ACHN (cell line): ENCODE results near the gene EFNA5.

Experiments used
- DNase-seq: peaks from one replicate; pipeline ENCODE4 v3.0.0-alpha.2; 2015
- in situ Hi-C: cut with HindIII; loops from 2 replicates; pipeline ENCODE4 v1.10.0; 2017; ENCODE audit warnings: low sequenced_read_pairs, low pct_ligation_motif_present, low pct_unique_long_range_greater_than_20kb

The EFNA5 gene

DNA sequence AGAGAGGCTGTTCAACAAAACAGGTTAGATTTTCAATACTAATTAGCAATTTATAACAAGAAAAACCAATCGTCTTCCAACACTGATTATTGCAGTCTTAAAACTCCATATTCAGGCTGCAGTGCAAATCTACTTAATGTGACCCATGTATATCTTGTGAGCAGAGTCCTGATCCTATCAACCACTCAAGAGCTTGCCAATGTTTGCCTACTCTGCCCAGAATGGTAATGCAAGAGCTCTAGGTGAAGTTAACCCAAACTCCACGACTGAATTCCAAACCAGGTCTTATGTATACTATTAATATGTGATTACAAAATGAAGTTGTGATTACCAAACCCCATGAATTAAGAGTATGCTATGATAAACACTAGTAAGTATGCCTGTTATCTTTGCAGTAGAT, 17.1 kb downstream of the EFNA5 start:
- in situ Hi-C loops = no loop called here
- no peak for DNase-seq

DNA sequence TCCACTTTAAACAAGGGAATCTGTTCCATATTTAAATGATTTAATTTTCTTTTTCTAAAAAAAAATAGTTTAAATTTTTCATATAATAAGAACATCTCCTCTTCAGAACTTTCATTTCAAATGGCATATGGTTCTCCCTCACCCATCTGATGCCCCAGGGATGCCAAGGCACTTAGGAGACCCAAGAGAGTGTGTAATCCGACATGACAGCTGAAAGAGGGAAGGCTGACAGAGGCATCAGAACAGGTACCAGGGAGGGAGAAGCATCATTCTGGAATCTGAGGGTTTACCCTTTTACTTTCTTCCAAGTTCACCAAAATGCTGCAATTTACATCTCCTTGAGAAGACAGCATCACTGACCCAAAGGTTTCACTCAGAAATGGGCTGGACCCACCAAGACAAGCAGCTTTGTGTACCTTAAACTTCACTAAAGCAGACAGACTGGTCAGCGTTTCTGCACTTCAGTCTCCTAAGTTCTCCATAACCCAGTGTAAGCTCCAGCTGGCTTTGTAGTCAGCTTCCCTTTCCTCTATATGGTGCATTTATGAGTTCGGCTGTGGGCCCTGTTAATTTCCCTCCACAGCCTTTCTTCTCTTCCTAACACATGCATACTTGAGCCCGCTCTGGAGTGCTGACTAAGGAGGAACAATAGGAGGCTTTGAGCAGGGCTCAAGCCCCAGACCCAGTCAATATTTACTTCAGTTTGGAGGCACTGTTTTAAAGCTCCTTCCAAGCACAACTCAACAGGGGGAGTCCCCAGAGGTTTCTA, 17.7 kb downstream of the EFNA5 start:
- in situ Hi-C loops = no loop called here
- no peak for DNase-seq

DNA sequence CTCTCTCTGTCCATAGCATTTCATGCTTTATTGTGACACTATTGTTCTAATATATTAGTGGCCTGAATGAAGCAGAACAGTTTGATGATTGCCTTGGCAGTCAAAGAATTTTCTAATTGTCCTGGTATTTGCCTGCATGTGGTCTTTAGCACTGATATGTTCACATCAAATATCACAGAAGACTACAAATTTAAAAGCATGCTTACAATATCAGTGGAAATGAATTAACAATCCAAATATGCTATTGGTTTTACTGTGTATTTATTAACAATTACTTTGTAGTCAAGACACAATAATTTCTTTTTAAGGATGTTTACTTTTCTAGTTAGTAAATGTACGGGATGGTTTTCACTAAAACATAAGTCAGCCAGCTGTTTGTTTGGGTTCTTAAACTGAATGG, 18.3 kb downstream of the EFNA5 start:
- no peak for DNase-seq
- in situ Hi-C loops = no loop called here

DNA sequence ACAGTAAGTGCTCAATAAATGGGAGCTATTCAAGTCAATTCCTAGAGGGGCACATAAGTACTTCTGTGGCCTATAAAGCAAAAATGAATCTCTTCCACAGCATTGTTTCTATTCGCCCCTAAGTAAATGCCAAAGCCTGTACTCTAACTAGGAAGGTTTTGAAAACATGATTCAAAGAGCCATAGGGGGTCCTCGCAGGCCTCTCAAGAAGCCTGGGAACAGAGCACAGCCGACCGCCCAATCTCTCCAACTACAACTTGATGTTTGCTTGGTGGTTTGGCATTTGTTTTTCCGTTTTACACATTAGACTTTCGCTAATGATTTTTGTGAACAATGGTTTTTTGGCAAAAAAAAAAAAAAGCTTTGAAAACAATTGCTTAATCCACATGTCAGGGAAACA, 19.4 kb downstream of the EFNA5 start:
- DNase-seq = no peak
- in situ Hi-C loops = no loop called here

DNA sequence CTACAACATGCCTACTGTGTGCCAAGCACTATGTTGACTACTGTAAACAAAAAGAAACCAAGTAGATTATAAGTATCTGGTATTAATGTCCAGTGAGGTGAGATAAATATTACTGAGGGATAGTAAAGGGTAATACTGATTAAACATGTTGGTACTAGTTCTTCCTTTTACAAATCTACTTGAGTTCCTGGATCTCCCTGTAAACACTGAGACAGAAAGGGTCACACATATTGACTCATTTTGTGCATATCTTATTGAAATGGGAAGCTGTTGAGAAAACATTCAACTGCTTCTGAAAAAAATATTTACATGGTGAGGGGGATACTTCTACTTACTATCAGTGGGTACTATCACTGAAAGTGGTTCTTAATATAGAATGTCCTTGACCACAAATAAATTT, 24.3 kb downstream of the EFNA5 start:
- in situ Hi-C loops = no loop called here

DNA sequence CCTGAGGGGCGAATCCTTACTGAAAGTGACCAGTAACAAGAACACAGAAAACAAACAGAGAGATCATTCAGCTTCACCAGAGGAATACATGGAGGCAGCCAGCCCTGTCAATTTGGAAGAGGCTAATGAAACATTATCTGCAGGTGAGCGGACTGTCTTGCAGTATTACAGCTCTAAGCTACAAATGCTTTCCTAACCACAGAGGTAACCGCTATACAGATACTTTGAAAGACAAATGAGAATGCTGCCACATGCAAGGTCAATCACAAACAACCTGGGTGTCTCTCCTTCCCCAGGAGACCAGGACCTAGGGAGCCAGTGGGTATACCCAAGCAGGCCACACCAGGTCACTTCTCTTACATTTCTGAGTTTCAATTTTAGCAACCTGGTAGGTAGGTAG, 30.2 kb downstream of the EFNA5 start:
- no peak for DNase-seq
- in situ Hi-C loops = no loop called here

More for the DNA sequence above, 24.3 kb downstream of the EFNA5 start:
- DNase-seq = no peak

DNA sequence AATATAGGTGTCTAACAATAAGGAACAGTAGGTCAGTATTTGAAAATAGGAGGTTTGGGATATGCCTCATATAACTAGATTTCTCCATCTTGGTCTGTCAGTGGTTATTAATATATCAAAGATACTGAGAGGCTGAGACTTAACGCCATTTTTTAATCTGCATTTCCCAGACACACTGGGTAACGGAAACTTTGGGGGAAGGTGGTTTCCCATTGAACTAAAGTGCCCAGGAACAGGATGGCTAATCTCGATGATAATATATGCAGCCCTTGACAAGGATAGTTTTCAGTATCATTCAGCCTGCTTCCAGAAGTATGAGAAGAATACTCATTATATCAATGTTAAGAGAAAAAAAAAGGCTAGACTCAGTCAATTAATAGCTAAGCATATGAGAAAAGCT, 30.7 kb downstream of the EFNA5 start:
- in situ Hi-C loops = no loop called here
- no peak for DNase-seq

DNA sequence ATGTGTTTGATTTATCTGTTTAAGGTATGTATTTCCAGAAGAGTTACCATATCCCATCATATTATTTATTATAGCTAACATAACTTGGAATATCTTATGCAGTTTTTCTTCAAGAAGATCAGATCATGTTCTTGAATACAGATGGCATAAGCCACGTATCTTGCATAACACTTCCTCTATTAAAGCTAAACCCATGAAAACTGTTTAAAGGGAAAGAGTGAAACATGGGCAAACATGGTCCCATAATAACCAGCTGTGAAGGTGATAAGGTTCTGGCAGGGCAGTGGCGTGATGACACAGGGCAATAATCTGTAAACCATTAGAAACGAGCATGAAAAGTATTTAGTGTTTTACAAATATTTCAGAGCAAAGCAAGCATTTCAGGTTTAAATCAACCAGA, 34.2 kb downstream of the EFNA5 start:
- in situ Hi-C loops = no loop called here
- no peak for DNase-seq

DNA sequence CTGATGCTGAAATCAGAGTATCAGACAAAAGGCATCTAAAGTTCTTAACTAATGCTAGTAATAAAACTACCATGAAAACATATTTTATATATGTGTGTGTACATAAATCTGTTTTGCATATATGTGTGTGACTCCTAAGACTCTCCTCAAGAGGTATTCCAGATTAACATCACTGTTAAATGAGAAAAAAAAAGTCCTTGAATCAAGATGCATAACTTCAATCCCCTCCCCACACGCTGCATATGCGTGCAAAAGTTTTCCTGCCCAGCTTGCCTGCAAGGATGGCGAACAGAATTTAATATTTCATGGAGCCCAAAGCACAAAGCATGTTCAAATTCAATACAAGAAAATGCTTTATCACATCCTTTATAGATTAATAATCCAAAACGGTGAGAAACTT, 34.7 kb downstream of the EFNA5 start:
- in situ Hi-C loops = no loop called here
- DNase-seq = no peak

DNA sequence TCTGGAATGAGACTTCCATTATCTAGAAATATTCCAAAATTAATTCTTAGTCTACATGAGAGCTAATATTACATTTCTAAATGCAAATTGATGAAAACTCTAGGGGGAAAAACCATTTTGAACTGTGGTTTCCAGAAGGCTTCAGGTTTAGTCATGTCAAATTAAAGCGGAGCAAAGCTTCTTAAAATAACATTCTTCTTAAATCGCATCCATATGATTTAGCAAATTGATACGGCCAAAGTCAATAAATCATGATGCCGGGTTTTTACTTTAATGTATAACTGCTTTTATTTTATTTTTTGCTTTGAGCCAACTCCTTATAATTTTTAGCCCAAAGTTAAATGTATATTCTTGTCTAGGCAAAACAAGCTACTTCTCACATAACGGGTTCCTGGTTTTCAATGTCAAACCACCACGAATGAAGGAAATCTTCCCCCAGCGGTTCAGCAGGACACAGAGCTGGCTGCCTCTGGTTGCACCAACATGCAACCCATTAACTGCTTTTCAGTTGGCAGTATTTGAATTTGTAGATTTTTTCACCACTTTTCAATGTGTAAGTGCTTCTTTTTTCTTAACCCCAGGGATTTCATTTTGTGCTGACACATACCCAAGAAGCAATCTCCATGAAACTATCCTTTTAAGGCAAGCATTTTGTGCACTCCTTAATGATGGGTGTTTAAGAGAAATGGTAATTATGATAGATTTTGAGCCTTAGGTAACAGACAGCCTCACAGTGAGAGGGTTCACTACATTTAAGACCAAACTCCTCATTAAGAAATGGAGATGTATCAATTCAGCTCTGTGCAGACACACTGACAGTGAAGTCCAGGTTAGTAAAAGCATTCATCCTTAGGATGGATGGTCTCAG, 35.5 kb downstream of the EFNA5 start:
- no peak for DNase-seq
- in situ Hi-C loops = no loop called here

DNA sequence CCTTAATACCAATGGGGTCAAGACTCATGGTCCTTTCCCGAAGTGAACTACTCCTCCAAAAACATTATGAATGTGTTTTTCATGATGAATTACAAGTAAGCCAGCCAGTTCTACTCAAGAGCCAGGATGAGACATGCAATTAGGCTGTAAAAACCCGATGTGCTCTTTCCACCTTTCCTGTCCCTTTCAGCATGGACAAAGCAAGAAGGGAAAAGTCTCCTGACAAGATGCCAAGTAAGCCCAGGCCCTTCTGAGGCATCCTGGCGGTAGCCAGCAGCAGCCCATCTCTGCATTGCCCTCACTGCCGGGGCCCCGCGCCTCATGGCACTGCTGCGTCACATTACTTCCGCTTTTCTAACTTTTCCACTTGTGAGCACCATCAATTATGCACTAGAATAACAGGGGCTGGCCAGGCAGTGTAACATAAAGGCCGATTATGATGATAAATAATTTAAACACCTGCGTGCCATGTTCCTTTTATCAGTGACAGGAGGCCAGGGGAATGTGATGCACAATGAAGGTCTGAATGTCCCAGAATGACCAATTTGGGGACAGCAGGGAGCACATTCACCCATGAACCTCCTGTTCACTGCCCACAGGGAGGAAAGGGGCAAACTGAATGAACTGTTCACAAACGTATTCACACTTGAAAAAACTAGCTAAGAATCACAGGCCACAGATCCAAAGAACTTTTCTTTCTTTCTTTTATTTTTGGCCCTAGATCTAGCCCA, 37.4 kb downstream of the EFNA5 start:
- DNase-seq = no peak
- in situ Hi-C loops = no loop called here

DNA sequence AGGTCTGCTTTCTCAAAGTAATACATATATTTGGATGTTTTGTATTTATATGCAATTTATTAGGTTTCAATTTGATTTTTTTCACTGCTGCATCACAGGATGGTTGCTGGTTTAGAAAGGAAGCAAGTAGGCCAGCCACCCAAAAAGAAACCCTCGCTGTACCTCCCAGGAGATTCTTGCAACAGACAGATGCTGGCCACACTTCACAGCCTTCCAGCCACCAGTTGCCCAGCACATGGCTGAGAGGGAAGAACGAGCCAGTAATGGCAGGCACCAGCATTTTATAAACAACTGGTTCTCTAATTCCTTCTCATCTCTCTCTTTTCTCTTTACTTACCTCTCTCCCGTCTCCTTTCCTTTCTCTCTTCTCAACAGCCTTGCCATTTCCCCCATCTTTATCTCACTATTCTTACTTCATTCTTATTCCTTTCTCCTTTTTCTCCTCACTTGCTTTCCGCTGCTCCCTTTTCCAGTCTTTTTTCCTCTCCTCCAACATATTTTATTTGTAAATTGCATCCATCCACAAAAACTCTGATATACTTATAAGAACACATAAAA, 38.9 kb downstream of the EFNA5 start:
- in situ Hi-C loops = no loop called here

DNA sequence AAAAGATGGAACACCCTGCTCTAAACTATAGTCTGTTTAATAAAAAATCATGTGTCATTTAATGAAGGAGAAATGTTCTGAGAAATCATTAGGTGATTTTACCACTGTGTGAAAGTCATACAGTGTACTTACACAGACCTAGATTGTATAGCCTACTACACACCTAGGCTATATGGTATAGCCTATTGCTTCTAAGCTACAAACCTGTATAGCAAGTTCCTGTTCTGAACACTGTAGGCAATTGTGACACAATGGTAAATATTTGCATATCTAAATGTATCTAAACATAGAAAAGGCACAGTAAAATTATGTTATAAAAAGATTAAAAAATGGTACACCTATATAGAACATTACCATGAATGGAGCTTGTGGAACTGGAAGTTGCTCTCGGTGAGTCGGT, 40.6 kb downstream of the EFNA5 start:
- DNase-seq = no peak
- in situ Hi-C loops = no loop called here

More for the DNA sequence above, 38.9 kb downstream of the EFNA5 start:
- DNase-seq = no peak

DNA sequence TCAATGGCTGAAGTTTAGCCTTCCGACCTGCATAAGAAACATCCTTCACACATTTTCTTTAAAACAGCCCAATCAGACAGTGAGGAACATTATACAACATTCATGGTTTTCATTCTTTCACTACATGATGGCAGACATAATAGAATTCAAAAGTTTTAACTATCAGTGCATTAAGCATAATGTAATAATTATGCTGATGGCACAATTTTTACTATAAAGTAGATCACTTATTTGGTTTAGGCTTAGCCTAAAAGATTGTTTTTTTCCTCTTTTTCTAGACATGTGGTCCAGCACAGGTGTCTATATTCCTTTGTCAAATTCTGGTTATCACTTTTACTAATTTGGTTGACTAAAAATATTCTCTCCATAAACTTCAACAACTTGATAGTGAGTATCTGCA, 46.5 kb downstream of the EFNA5 start:
- in situ Hi-C loops = no loop called here
- no peak for DNase-seq

DNA sequence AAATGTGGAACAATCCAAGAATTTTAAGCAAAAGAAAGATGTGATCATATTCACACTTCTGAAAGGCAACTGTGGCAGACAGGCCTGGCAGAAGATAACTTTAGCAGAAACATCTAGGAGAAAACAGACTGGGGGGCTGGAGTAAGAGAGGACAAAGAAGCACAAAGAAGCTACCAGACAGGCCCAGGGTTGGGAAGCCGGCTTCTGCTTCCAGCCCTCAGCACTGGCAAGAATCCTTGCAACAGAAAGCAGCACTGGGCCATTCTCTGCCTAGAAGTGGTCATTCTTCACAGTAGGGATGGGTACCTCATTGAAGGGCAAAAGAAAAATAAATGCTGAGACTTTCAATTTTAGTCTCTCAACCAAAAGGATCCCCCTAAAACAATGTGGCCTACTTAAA, 49.6 kb downstream of the EFNA5 start:
- DNase-seq = no peak
- in situ Hi-C loops = no loop called here

DNA sequence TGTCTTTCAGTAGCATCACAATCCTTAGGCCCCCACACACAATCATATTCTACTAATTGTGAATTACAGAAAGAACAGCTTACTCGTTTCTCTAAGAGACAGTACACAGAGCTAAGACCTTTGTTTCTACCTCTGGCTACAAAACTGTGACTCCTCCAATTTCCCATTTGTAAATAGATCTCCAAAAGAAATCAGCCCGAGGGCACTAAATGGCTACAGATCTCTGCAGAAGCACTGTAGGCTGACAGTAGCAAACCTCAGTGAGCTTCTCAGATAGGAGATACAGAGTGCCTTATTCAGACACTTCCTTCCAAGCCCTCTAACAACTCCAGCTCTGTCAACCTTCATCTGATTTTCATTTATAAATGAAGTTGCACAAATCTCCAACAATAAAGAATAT, 51.0 kb downstream of the EFNA5 start:
- no peak for DNase-seq
- in situ Hi-C loops = no loop called here

DNA sequence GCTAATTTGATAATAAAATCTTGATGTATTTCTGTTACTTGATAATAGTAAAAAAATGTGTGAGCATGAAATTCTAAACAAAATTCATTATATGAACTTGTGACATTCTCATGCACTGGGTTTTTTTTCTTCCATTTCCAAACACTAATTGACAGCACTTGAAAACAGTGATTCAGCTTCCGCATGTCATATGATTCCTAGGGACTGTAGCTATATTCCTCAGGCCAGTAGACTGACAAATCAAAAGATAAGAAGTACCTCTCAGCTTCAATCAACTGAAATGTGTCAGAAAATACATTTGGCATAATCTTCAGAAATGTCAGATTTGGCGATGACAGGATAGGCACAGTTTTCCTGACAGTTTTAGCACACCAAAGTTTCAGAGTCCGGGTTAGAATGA, 52.5 kb downstream of the EFNA5 start:
- no peak for DNase-seq
- in situ Hi-C loops = no loop called here

DNA sequence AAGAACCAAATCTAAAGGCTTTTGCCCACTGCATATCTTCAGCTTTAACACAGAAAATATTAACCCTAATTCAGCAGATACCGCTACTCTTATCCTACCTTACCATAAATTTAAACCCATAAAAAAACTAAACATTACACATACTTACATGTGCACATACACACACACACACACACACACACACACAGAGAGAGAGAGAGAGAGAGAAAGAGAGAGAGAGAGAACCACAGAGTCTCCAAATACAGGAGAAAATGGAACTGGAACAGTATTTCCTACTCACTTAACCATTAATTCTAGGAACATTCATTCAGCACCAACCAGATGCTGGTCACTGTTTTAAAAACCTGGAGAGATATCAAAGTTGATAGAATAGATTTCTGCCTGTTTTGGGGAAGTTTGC, 53.7 kb downstream of the EFNA5 start:
- in situ Hi-C loops = no loop called here
- DNase-seq = no peak

DNA sequence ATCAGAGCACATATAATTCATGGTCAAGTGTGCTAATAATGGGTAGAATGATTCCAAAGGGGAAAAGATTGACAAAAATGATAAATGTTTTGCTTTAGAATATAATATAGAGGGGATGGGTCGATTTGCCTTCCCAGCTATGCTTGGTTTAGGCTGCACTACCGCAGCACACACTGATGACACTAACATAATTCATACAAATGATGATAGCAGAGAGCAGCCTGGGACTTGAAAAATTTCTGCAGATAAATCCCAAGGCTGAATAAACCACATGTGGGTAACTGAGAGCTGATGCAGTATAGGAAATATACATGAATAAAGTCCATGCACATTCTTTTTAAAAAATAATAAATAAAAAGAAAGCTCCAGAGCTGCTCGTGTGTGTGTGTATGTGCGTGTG, 54.5 kb downstream of the EFNA5 start:
- in situ Hi-C loops = no loop called here
- DNase-seq = no peak
